WERI-Rb-1 (cell line): ENCODE measurements around the gene OPRM1.

ENCODE experiments used
- DNase-seq: peaks from one replicate; pipeline ENCODE4 v3.0.0-alpha.2; 2020
- H3K27ac ChIP-seq: fragments of 250-450 bp; sonication (Bioruptor Pico); 2 replicates; pipeline ENCODE4 v1.5.1; 2020; ENCODE audit warnings: mild to moderate bottlenecking, moderate library complexity
- H3K27me3 ChIP-seq: fragments of 250-450 bp; sonication (Bioruptor Pico); 2 replicates; pipeline ENCODE4 v1.5.1; 2021; ENCODE audit warnings: mild to moderate bottlenecking, low read depth, moderate library complexity; ENCODE audit not compliant: insufficient read depth, severe bottlenecking
- H3K36me3 ChIP-seq: fragments of 250-450 bp; sonication (Bioruptor Pico); 2 replicates; pipeline ENCODE4 v1.5.1; 2020; ENCODE audit warnings: mild to moderate bottlenecking, moderate library complexity
- H3K4me3 ChIP-seq: 2 replicates; pipeline ENCODE4 v1.5.1; 2011; ENCODE audit warnings: low read depth, mild to moderate bottlenecking, control low read depth, low read length
- H3K9me3 ChIP-seq: fragments of 250-450 bp; sonication (Bioruptor Pico); 2 replicates; pipeline ENCODE4 v1.5.1; 2021; ENCODE audit warnings: mild to moderate bottlenecking, moderate library complexity; ENCODE audit not compliant: severe bottlenecking
- CTCF ChIP-seq: IDR thresholded peaks from 2 replicates; pipeline ENCODE4 v1.5.1; 2011; ENCODE audit warnings: low read depth, mild to moderate bottlenecking, control low read depth, inconsistent platforms, low read length

The OPRM1 gene

GRCh38 chr6:154252678-154253077 lies 213.6 kb downstream of the OPRM1 start:
- no peak overlapping the region for H3K27ac ChIP-seq
- TF ChIP-seq CTCF: no peak
- no peaks in the 10 kb centered on the region for H3K36me3 ChIP-seq

GRCh38 chr6:154257067-154257466 lies 218.0 kb downstream of the OPRM1 start:
- no peak overlapping the region for H3K4me3 ChIP-seq
- no peak for TF ChIP-seq CTCF

More at GRCh38 chr6:154252678-154253077, 213.6 kb downstream of the OPRM1 start:
- Histone ChIP-seq H3K4me3 (no peak overlapping the region), H3K27me3 (no peaks in the 10 kb centered on the region), H3K9me3 (peaks cover 5% of the 10 kb centered on the region)
- no peak for DNase-seq

GRCh38 chr6:154258064-154258757 lies 219.2 kb downstream of the OPRM1 start:
- no peaks in the 10 kb centered on the region for H3K27me3 ChIP-seq
- H3K4me3 ChIP-seq: no peak overlapping the region
- no peaks in the 10 kb centered on the region for H3K36me3 ChIP-seq
- peaks cover 5% of the 10 kb centered on the region for H3K9me3 ChIP-seq
- H3K27ac ChIP-seq: no peak overlapping the region
- DNase-seq: no peak
- TF ChIP-seq CTCF: no peak

More at GRCh38 chr6:154257067-154257466, 218.0 kb downstream of the OPRM1 start:
- Histone ChIP-seq H3K9me3 (peaks cover 5% of the 10 kb centered on the region), H3K36me3 (no peaks in the 10 kb centered on the region), H3K27ac (no peak overlapping the region), H3K27me3 (no peaks in the 10 kb centered on the region)
- DNase-seq: no peak

- H3K4me3 ChIP-seq: no peak overlapping the region
- H3K9me3 ChIP-seq: peaks cover 3% of the 10 kb centered on the region
- no peak for DNase-seq
- no peak for TF ChIP-seq CTCF
- no peaks in the 10 kb centered on the region for H3K36me3 ChIP-seq
- H3K27ac ChIP-seq: no peak overlapping the region
- H3K27me3 ChIP-seq: no peaks in the 10 kb centered on the region
Observed at GRCh38 chr6:154261688-154262397, 222.8 kb downstream of the OPRM1 start.

GRCh38 chr6:154266560-154267099 lies 227.6 kb downstream of the OPRM1 start:
- Histone ChIP-seq H3K27me3 (no peaks in the 10 kb centered on the region), H3K27ac (no peak overlapping the region), H3K36me3 (no peaks in the 10 kb centered on the region), H3K4me3 (no peak overlapping the region), H3K9me3 (peaks cover 3% of the 10 kb centered on the region)
- TF ChIP-seq CTCF: no peak
- no peak for DNase-seq
